Ovary (tissue), 9 donors: ENCODE results near the gene HLCS. TPM values are rescaled to one million over a fixed set of nuclear protein-coding genes. Genes with fewer than 3 reads are reported as not detected.

ENCODE experiments used
- DNase-seq, 5 donors: peaks; one replicate each; pipeline ENCODE4 v3.0.0-alpha.2; 2019 to 2020
- H3K27ac ChIP-seq, 2 donors: fragments of 200-600 bp; one replicate each; pipeline versions ENCODE4 v1.5.1 to v1.8.0; 2019 to 2022
- H3K27me3 ChIP-seq: fragments of 200-600 bp; one replicate; pipeline ENCODE4 v1.8.0; 2022
- H3K36me3 ChIP-seq: fragments of 200-600 bp; sonication (generic); one replicate; pipeline ENCODE4 v1.5.1; 2019
- H3K4me1 ChIP-seq: one replicate; pipeline ENCODE4 v1.8.1; 2013; ENCODE audit warnings: mild to moderate bottlenecking, moderate library complexity; ENCODE audit not compliant: insufficient read depth
- H3K4me3 ChIP-seq: fragments of 200-600 bp; sonication (generic); one replicate; pipeline ENCODE4 v1.5.1; 2017
- H3K9me3 ChIP-seq, 2 donors: fragments of 200-600 bp in 1 of 2; sonication (generic) in 1 of 2; one replicate each; pipeline versions ENCODE4 v1.5.1 to v1.8.1; 2013 to 2019; ENCODE audit warnings: mild to moderate bottlenecking in 1 of 2, moderate library complexity in 1 of 2
- EP300 ChIP-seq: sonication (generic); formaldehyde crosslinking; IDR thresholded peaks from one replicate; pipeline ENCODE4 v1.6.1; 2017; ENCODE audit warnings: antibody characterized with exemption
- POLR2A ChIP-seq: fragments of 450-650 bp; IDR thresholded peaks from one replicate; pipeline ENCODE4 v1.6.1; 2017; ENCODE audit warnings: antibody characterized with exemption, mild to moderate bottlenecking, moderate library complexity
- WGBS, 3 donors: extraction: QIAGEN DNeasy Blood & Tissue Kit in 1 of 3; methylation state at CpG; one replicate each; pipeline versions ENCODE4 v1.1.5 to v1.1.7; 2013 to 2017; 5-methylcytosine and 5-hydroxymethylcytosine counted together
- intact Hi-C, 4 donors: fragments of 100-400 bp; cut with DNase I; formaldehyde crosslinking; loops; one replicate each; pipeline versions ENCODE4 v1.11.0 to v1.15.1; 2022 to 2023
- polyA plus RNA-seq, 2 donors: library from polyadenylated mRNA; stranded (reverse); fragments of 200-250 nt in 1 of 2; fragments of 350-450 nt in 1 of 2; fragmentation: Illumina TruSeq in 1 of 2; extraction: RNeasy Lipid Tissue Mini Kit (QIAGEN cat#74804) in 1 of 2; gene quantifications; one replicate each; pipeline ENCODE4 v1.2.3, GENCODE V29; 2013 to 2014
- total RNA-seq, 7 donors: library from RNA; depleted of rRNA in 2 of 7; stranded (reverse); fragments of >200 nt in 2 of 7; fragmentation: NEBNext Ultra II Directional in 3 of 7; extraction: Animal tissue kit (Norgen Biotek cat#: 25700) in 3 of 7; gene quantifications; one replicate each; pipeline versions ENCODE4 v1.1.0 to v1.2.4, GENCODE V29; 2016 to 2023
- TF ChIP-seq, protein P1 (sequence below), 3 donors: fragments of 450-650 bp in 2 of 3; fragments of 200-600 bp in 1 of 3; IDR thresholded peaks; one replicate each; pipeline versions ENCODE4 v1.5.1 to v1.8.0; 2016 to 2022; ENCODE audit warnings: antibody characterized with exemption in 3 of 3, mild to moderate bottlenecking in 1 of 3
- donor health status: DM: no; HTN: no; CAD: no; lungs with moderate emphysema.
- donor health status: DM: no; HTN: no; CAD: no.
- donor health status: Bipolar disorder and iron deficiency.
- donor health status: DM: yes; HTN: yes; CAD: no.
- donor health status: DM: no; HTN: no; CAD: no.
- donor health status: DM: yes; HTN: yes; CAD: no.

Gene HLCS
- total and polyA plus RNA-seq, 9 donors, result 4.0 to 20.3 (median 12.4) TPM

GRCh38 chr21:36744190-36744559 is 222.3 kb downstream of the HLCS start:
- Histone ChIP-seq H3K27me3 (no peaks in the 10 kb centered on the region), H3K36me3 (no peaks in the 10 kb centered on the region), H3K4me3 (no peak overlapping the region), H3K4me1 (no peaks in the 10 kb centered on the region), H3K27ac (no peak overlapping the region), H3K9me3 (no peaks in the 10 kb centered on the region)
- TF ChIP-seq POLR2A (no peak), EP300 (no peak)
- TF ChIP-seq, protein P1, sequence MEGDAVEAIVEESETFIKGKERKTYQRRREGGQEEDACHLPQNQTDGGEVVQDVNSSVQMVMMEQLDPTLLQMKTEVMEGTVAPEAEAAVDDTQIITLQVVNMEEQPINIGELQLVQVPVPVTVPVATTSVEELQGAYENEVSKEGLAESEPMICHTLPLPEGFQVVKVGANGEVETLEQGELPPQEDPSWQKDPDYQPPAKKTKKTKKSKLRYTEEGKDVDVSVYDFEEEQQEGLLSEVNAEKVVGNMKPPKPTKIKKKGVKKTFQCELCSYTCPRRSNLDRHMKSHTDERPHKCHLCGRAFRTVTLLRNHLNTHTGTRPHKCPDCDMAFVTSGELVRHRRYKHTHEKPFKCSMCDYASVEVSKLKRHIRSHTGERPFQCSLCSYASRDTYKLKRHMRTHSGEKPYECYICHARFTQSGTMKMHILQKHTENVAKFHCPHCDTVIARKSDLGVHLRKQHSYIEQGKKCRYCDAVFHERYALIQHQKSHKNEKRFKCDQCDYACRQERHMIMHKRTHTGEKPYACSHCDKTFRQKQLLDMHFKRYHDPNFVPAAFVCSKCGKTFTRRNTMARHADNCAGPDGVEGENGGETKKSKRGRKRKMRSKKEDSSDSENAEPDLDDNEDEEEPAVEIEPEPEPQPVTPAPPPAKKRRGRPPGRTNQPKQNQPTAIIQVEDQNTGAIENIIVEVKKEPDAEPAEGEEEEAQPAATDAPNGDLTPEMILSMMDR (IDR thresholded peaks at IDR 0.05), result no peak
- no peak for DNase-seq
- 92 to 95% (median 94%) methylated on average over 3 of the region's 3 CpGs for WGBS, 3 donors
- intact Hi-C loops, result no loop called here

- Histone ChIP-seq H3K4me1 (no peaks in the 10 kb centered on the region), H3K4me3 (no peak overlapping the region), H3K27me3 (no peaks in the 10 kb centered on the region), H3K9me3 (no peaks in the 10 kb centered on the region), H3K36me3 (no peaks in the 10 kb centered on the region), H3K27ac (no peak overlapping the region)
- no peak for TF ChIP-seq EP300
- TF ChIP-seq POLR2A, result no peak
- TF ChIP-seq, protein P1 (IDR thresholded peaks at IDR 0.05), result no peak
- intact Hi-C loops, result no loop called here
- 95 to 96% (median 95%) methylated on average over 9 of the region's 9 CpGs for WGBS, 3 donors
- DNase-seq, result no peak
Observed at GRCh38 chr21:36743446-36743845, 223.0 kb downstream of the HLCS start.

GRCh38 chr21:36743008-36743407 is 223.5 kb downstream of the HLCS start:
- no peak for DNase-seq
- intact Hi-C loops, result no loop called here
- TF ChIP-seq POLR2A (no peak), EP300 (no peak)
- TF ChIP-seq, protein P1 (IDR thresholded peaks at IDR 0.05), result no peak
- Histone ChIP-seq H3K9me3 (no peaks in the 10 kb centered on the region), H3K4me1 (no peaks in the 10 kb centered on the region), H3K4me3 (no peak overlapping the region), H3K36me3 (no peaks in the 10 kb centered on the region), H3K27ac (no peak overlapping the region), H3K27me3 (no peaks in the 10 kb centered on the region)
- WGBS, 3 donors, result 91 to 95% (median 92%) methylated on average over 7 of the region's 7 CpGs

DNA sequence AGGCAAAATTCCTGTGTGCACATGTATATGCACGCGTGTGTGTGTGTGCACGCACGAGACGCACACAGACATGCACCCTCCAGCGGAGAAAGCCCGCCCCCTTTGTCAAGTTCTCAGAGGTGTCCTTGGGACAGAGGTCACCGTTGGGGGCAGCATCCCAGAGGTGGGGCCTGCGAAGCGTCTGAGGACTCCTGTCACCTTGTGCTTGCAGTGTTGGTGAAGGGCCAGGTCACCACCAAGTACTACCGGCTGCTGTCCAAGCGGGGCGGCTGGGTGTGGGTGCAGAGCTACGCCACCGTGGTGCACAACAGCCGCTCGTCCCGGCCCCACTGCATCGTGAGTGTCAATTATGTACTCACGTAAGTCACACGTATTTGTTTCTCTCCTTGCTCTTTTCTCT is 225.0 kb downstream of the HLCS start:
- TF ChIP-seq EP300, result no peak
- WGBS, 3 donors, result 87 to 91% (median 90%) methylated on average over 21 of the region's 21 CpGs
- Histone ChIP-seq H3K36me3 (no peaks in the 10 kb centered on the region), H3K27me3 (no peaks in the 10 kb centered on the region), H3K4me3 (no peak overlapping the region), H3K9me3 (no peaks in the 10 kb centered on the region), H3K27ac (no peak overlapping the region), H3K4me1 (no peaks in the 10 kb centered on the region)
- no peak for DNase-seq
- intact Hi-C loops, result no loop called here

DNA sequence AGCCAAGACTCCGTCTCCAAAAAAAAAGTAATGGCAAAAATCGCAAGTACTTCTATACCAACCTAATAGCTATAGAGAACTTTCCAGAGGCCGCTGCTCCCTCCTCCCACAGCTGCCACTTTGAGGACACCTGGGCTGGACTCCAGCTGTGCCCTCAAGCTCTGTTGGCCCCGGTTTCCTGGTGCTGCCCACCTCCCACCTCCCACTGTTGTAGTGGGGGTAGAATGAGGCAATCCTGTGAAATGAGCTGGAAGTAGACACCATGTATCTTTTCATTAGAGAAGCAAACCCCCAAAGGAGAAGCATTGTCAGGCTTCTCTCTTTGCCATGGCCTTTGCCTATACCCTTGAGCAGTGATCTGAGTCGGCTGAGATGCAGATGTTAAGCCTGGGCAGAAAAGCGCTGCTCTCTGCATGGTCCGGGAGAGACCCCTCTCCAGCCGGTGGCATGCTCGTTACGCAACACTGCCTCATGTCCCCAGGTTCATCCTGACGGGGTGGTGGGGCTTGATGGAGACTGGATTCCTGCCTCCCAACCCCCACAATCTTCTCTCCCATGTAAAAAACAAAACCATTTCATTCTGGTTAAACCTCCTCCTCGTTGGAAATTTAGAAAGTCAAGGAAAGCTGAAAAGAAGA is 227.9 kb downstream of the HLCS start:
- TF ChIP-seq POLR2A, result no peak
- TF ChIP-seq, protein P1 (IDR thresholded peaks at IDR 0.05), result no peak
- no peak for TF ChIP-seq EP300
- Histone ChIP-seq H3K27me3 (no peaks in the 10 kb centered on the region), H3K27ac (no peak overlapping the region), H3K4me3 (no peak overlapping the region), H3K36me3 (no peaks in the 10 kb centered on the region), H3K9me3 (no peaks in the 10 kb centered on the region), H3K4me1 (no peaks in the 10 kb centered on the region)
- 66 to 75% (median 70%) methylated on average over 12 of the region's 12 CpGs for WGBS, 3 donors
- intact Hi-C loops, result no loop called here
- no peak for DNase-seq
